ENCODE data around the gene MEIS3.

MEIS3 gene

GRCh38 chr19:47377208-47377701, 42.1 kb downstream of the MEIS3 start:
- Histone ChIP-seq H3K4ac (ENCODE audit: low read length) (no peak overlapping the region), H2AFZ (ENCODE audit: low read length) (no peak overlapping the region), H3K4me3 (ENCODE audit: low read length in 2 of 2) (no peak overlapping the region), H2BK12ac (ENCODE audit: low read length) (no peak overlapping the region), H2BK120ac (ENCODE audit: low read depth, low read length) (no peak overlapping the region), H4K8ac (ENCODE audit: low read depth, low read length) (peak overlapping the region; percentile 43), H3K9ac (ENCODE audit: low read depth, low read length, poor library complexity) (no peak overlapping the region), H2BK5ac (ENCODE audit: low read length) (no peak overlapping the region), H3K36me3 (replicated peaks in 1 of 2; ENCODE audit: control insufficient read depth in 2 of 2, insufficient read depth in 2 of 2, low read length in 2 of 2) (peaks cover 70 to 95% of the 10 kb centered on the region in 2 donors), H3K23ac (ENCODE audit: low read depth, low read length, poor library complexity) (no peak overlapping the region), H3K14ac (ENCODE audit: low read length) (no peak overlapping the region), H3K4me1 (ENCODE audit: control insufficient read depth in 2 of 2, insufficient read depth in 1 of 2, low read depth in 1 of 2, low read length in 2 of 2) (no peaks in the 10 kb centered on the region), H3K4me2 (ENCODE audit: insufficient read depth, low read length, poor library complexity, severe bottlenecking) (no peak overlapping the region), H2BK15ac (ENCODE audit: low read length) (no peak overlapping the region), H3K18ac (ENCODE audit: low read length) (no peak overlapping the region), H3K79me1 (ENCODE audit: low read depth, low read length) (peaks cover 13% of the 10 kb centered on the region), H3K27ac (replicated peaks; ENCODE audit: low read length) (no peak overlapping the region), H3K27me3 (ENCODE audit: control insufficient read depth in 3 of 3, insufficient read depth in 3 of 3, low read depth in 1 of 3, low read length in 3 of 3) (no peaks in the 10 kb centered on the region), H4K91ac (ENCODE audit: low read depth, low read length, poor library complexity) (no peak overlapping the region), H2AK5ac (ENCODE audit: low read depth, low read length) (no peak overlapping the region), H3K9me3 (replicated peaks in 1 of 2; ENCODE audit: control insufficient read depth in 2 of 2, insufficient read depth in 1 of 2, low read depth in 1 of 2, low read length in 2 of 2) (no peaks in the 10 kb centered on the region)
- no peak for DNase-seq (ENCODE audit: low spot score)
- WGBS, 2 donors (ENCODE audit: extremely low coverage in 2 of 2, insufficient read length in 2 of 2, insufficient replicate concordance in 1 of 2): no CpG with 5 or more reads among the region's 16 CpGs

DNA sequence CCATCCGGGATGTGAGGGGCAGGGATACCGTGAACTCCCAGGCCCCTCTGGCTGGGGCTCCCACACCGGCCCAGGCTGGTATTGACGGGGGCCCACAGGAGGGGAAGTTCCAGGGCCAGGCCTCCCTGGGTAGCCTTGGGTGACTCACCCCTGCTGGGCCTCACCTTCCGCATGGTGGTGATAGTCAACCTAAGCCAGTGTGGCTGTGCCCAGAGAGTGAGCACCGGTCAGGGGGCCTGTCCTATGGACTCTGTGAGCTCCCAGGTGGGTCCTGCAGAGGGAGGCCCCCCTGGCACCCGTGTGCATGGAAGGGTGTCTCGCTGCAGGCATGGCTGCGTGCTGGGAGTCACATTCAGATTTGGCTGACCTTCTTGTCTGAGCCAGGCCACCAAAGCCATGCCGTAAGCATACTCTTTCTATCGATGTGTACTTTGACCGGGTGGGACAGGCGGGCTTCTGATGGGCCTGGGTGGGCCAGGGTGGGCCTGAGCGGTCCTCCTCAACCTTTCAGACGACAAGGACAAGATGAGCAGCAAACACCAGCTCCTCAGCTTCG, 42.7 kb downstream of the MEIS3 start:
- H3K4me2 ChIP-seq (ENCODE audit: insufficient read depth, low read length, poor library complexity, severe bottlenecking): no peak overlapping the region
- H3K27ac ChIP-seq (replicated peaks; ENCODE audit: low read length): no peak overlapping the region
- H3K4me3 ChIP-seq (ENCODE audit: low read length in 2 of 2): no peak overlapping the region
- no peak overlapping the region for H3K4ac ChIP-seq (ENCODE audit: low read length)
- H3K4me1 ChIP-seq (ENCODE audit: control insufficient read depth in 2 of 2, insufficient read depth in 1 of 2, low read depth in 1 of 2, low read length in 2 of 2): no peaks in the 10 kb centered on the region
- H3K9me3 ChIP-seq (replicated peaks in 1 of 2; ENCODE audit: control insufficient read depth in 2 of 2, insufficient read depth in 1 of 2, low read depth in 1 of 2, low read length in 2 of 2): no peaks in the 10 kb centered on the region
- peak overlapping the region; percentile 44 for H3K9ac ChIP-seq (ENCODE audit: low read depth, low read length, poor library complexity)
- H2BK120ac ChIP-seq (ENCODE audit: low read depth, low read length): no peak overlapping the region
- H3K18ac ChIP-seq (ENCODE audit: low read length): no peak overlapping the region
- H2AFZ ChIP-seq (ENCODE audit: low read length): no peak overlapping the region
- H2AK5ac ChIP-seq (ENCODE audit: low read depth, low read length): no peak overlapping the region
- no peak overlapping the region for H2BK5ac ChIP-seq (ENCODE audit: low read length)
- H3K27me3 ChIP-seq (ENCODE audit: control insufficient read depth in 3 of 3, insufficient read depth in 3 of 3, low read depth in 1 of 3, low read length in 3 of 3): no peaks in the 10 kb centered on the region
- no CpG with 5 or more reads among the region's 16 CpGs for WGBS, 2 donors (ENCODE audit: extremely low coverage in 2 of 2, insufficient read length in 2 of 2, insufficient replicate concordance in 1 of 2)
- H3K14ac ChIP-seq (ENCODE audit: low read length): no peak overlapping the region
- H4K91ac ChIP-seq (ENCODE audit: low read depth, low read length, poor library complexity): no peak overlapping the region
- peaks cover 68 to 95% of the 10 kb centered on the region in 2 donors for H3K36me3 ChIP-seq (replicated peaks in 1 of 2; ENCODE audit: control insufficient read depth in 2 of 2, insufficient read depth in 2 of 2, low read length in 2 of 2)
- no peak overlapping the region for H2BK15ac ChIP-seq (ENCODE audit: low read length)
- H3K23ac ChIP-seq (ENCODE audit: low read depth, low read length, poor library complexity): no peak overlapping the region
- no peak overlapping the region for H2BK12ac ChIP-seq (ENCODE audit: low read length)
- H3K79me1 ChIP-seq (ENCODE audit: low read depth, low read length): peaks cover 13% of the 10 kb centered on the region
- no peak overlapping the region for H4K8ac ChIP-seq (ENCODE audit: low read depth, low read length)
- DNase-seq (ENCODE audit: low spot score): no peak

- WGBS, 2 donors (ENCODE audit: extremely low coverage in 2 of 2, insufficient read length in 2 of 2, insufficient replicate concordance in 1 of 2): no CpG with 5 or more reads among the region's 30 CpGs
- no peaks in the 10 kb centered on the region for H3K9me3 ChIP-seq (replicated peaks in 1 of 2; ENCODE audit: control insufficient read depth in 2 of 2, insufficient read depth in 1 of 2, low read depth in 1 of 2, low read length in 2 of 2)
Observed at GRCh38 chr19:47375694-47376588, 43.4 kb downstream of the MEIS3 start.

More at GRCh38 chr19:47375694-47376588, 43.4 kb downstream of the MEIS3 start:
- peak overlapping the region; percentile 44 for H3K9ac ChIP-seq (ENCODE audit: low read depth, low read length, poor library complexity)
- no peak overlapping the region for H3K4me2 ChIP-seq (ENCODE audit: insufficient read depth, low read length, poor library complexity, severe bottlenecking)
- peaks cover 68 to 94% of the 10 kb centered on the region in 2 donors for H3K36me3 ChIP-seq (replicated peaks in 1 of 2; ENCODE audit: control insufficient read depth in 2 of 2, insufficient read depth in 2 of 2, low read length in 2 of 2)
- H4K91ac ChIP-seq (ENCODE audit: low read depth, low read length, poor library complexity): no peak overlapping the region
- no peak overlapping the region for H2BK5ac ChIP-seq (ENCODE audit: low read length)
- no peak overlapping the region for H3K18ac ChIP-seq (ENCODE audit: low read length)
- DNase-seq (ENCODE audit: low spot score): no peak
- H2AFZ ChIP-seq (ENCODE audit: low read length): no peak overlapping the region
- no peak overlapping the region for H2BK15ac ChIP-seq (ENCODE audit: low read length)
- H3K4me1 ChIP-seq (ENCODE audit: control insufficient read depth in 2 of 2, insufficient read depth in 1 of 2, low read depth in 1 of 2, low read length in 2 of 2): no peaks in the 10 kb centered on the region
- H2BK12ac ChIP-seq (ENCODE audit: low read length): no peak overlapping the region
- H3K23ac ChIP-seq (ENCODE audit: low read depth, low read length, poor library complexity): no peak overlapping the region
- peaks cover 13% of the 10 kb centered on the region for H3K79me1 ChIP-seq (ENCODE audit: low read depth, low read length)
- no peak overlapping the region for H3K27ac ChIP-seq (replicated peaks; ENCODE audit: low read length)
- H3K14ac ChIP-seq (ENCODE audit: low read length): no peak overlapping the region
- H3K27me3 ChIP-seq (ENCODE audit: control insufficient read depth in 3 of 3, insufficient read depth in 3 of 3, low read depth in 1 of 3, low read length in 3 of 3): no peaks in the 10 kb centered on the region
- no peak overlapping the region for H2BK120ac ChIP-seq (ENCODE audit: low read depth, low read length)
- no peak overlapping the region for H4K8ac ChIP-seq (ENCODE audit: low read depth, low read length)
- no peak overlapping the region for H2AK5ac ChIP-seq (ENCODE audit: low read depth, low read length)
- H3K4ac ChIP-seq (ENCODE audit: low read length): no peak overlapping the region
- no peak overlapping the region for H3K4me3 ChIP-seq (ENCODE audit: low read length in 2 of 2)
